Stimulated activated CD4-positive, alpha-beta T cell treated with anti-CD3 and anti-CD28 coated beads, Interleukin-12 subunit alpha, Interleukin-12 subunit beta, amount 100 ng/mL, for 24 hours (primary cell): Measurements from ENCODE around the gene C1orf21.

ENCODE experiments used
- DNase-seq, 2 experiments: peaks; one replicate each; pipeline ENCODE4 v3.0.0-alpha.2; 2020; ENCODE audit warnings: low read depth in 2 of 2

Gene C1orf21

DNA sequence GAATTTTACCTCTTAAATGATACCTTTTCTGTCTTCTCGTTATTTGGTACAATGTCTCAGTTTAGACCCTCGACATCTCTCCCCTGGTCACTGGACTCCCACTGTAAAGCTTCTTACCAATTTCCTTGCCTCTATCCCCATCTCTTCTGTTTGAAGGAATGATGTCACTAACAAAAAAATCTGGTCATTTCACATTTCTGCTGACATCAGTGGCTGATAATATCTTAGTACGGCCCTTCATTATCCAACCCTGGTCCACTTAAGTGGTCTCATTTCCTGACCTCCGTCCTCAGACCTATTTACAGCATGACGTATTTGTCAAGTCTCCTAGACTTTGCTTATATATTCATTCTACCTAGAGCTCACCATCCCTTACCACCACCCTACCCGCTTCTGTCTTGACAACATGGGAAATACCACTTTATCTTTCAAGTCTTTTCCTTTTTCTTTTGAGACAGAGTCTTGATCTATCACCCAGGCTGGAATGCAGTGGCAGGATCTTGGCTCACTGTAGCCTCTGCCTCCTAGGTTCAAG is 60.9 kb downstream of the C1orf21 start:
- no peak for DNase-seq

DNA sequence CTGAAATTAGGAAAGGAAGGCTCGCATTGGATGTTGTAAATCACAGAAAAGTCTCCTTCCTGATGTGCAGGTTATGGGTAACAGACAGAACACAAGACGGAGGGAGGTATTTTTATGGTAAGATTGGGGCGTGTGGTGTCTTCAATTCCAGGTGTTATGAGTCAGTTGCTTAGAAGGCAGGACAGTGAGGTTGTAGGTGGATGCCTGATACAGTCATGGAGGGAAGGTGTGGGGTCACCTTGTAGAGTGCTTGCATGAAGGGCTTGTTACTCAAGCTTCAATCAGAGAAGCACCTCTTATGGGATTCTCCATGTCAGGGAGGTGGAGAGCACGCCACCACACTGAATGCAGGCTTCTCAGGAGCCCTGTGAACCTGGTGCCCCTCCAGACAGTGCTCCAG is 63.1 kb downstream of the C1orf21 start:
- DNase-seq: no peak

- no peak for DNase-seq
Observed at GRCh38 chr1:184455786-184456185, 69.0 kb downstream of the C1orf21 start.

GRCh38 chr1:184456189-184456588 is 69.4 kb downstream of the C1orf21 start:
- no peak for DNase-seq

GRCh38 chr1:184457500-184457899 is 70.7 kb downstream of the C1orf21 start:
- DNase-seq: no peak

DNA sequence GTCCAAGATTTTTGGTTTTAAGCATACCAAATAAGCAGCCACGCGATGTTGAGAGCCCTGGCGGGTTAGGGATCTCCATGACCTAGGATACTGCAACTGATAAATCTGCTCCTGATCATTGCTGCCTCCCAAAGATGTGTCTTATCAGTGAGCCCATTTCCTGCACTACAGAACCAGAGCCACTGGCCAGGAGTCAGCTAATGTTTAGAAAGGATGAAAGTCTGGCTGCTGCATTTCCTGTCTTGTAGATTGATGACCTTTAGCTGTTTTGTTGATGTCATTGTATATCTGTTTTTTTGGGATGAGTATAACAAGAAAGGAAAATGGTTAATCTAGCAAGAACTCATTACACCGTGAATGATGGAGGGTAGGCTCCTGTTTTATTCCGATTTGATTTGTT is 74.5 kb downstream of the C1orf21 start:
- DNase-seq: no peak

DNA sequence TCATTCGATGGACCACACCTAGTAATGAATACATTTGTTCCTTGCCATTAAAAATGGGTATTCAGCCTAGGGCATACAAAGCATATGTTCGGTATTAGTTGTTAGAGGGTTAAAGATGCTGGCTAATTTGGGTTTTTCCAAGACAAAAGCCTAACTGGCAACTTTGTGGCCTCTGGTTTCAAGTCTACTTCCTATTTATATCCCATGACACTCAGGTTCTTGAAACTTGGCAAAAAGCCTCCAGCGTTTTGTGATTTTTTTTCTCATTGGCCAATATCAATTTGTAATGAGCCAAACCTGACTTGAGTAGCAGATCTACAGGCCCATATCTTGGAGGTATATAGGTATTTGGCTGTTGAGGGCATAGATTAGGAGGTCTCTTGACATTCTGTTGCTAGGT is 75.3 kb downstream of the C1orf21 start:
- no peak for DNase-seq

DNA sequence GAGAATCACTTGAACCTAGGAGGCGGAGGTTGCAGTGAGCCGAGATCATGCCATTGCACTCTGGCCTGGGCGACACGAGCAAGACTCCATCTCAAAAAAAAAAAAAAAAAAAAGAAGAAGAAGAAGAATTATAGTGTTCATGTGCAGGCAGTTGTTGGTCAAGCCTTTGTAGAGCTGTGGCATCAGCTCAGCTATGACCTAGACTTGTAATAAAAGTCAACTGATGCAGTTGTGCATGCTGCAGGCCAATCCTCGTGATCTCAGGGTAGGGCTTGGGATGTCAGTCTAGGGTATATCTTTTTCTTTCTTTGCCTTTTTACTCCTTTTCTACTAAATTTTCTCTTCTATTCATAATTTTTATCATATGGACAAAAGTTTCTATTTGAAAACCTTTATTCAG is 76.2 kb downstream of the C1orf21 start:
- no peak for DNase-seq

GRCh38 chr1:184463680-184464079 is 76.9 kb downstream of the C1orf21 start:
- no peak for DNase-seq

DNA sequence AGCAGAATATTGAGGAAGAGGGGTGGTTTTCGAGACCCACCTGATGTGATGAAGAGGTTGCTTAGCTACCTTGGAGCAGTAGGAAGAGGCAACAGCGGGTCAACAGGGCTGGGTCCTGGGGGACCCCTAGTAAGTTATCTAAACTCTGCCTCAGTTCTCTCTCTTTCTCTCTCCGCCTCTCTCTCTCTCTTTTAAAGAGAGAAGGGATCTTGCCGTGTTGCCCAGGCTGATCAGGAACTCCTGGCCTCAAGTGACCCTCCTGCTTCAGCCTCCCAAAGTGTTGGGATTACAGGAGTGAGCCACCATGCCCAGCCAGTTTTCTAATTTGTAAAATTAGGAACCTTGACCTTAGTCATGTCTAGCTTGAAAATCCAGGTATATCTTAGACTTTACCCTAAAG is 77.9 kb downstream of the C1orf21 start:
- DNase-seq: no peak

GRCh38 chr1:184465489-184466146 is 78.8 kb downstream of the C1orf21 start:
- no peak for DNase-seq

- no peak for DNase-seq
Observed at GRCh38 chr1:184467295-184467694, 80.5 kb downstream of the C1orf21 start.

- no peak for DNase-seq
Observed at GRCh38 chr1:184469396-184469795, 82.6 kb downstream of the C1orf21 start.

GRCh38 chr1:184471686-184472085 is 84.9 kb downstream of the C1orf21 start:
- DNase-seq: no peak

DNA sequence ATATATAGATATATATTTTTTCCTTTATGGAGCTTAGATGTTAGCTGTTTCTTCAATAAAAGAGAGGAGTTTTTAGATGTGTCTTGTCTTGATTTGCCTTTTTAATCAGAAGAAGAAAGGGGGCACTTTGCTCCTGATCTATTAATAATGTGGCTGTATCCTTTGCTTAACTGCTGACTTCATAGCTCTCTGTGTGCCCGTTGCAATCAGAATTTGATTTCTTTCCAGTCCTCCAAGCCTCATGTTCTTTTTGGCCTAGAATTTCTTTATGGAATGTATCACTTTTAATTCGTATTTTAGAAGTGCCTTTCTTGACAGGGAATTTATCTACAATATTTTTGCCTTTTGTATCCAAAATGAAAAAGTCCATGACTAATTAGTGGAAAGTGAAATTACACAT is 85.3 kb downstream of the C1orf21 start:
- no peak for DNase-seq

DNA sequence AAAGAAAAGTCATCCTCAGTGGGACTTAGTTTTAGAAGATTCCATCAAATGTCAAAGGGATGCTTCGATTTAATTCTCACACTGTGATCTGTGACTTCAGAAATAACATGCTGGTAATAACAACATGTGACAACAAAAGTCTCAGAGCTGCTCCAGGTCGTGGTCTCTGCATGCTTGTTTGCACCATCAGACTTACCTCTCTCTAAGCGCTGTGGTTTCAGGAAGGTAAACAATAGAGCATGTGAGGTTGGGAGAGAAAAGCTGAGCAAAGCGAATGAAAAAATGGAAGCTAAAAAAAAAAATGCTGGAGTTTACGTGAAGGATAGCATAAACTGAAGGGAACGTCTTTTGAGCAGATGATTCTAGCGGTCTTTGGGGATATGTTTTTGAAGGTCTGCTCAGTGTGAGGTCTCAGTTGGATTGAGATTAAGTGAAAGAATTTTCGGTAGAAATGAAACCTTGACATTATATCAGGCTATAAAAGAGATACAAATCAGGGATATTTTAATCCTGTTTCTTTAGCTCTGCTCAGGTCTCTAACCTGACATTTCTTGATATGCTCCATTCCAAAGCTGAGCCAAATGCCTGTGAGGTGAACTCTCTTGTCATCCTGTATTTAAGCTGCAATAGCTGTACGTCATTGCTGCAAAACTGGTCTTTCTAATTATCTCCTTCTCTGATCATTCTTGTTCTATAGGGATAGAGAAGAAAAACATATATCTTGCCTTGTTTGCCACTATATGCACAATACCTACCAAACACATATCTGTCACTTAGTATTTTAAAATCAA is 86.5 kb downstream of the C1orf21 start:
- DNase-seq: no peak

- DNase-seq: no peak
Observed at GRCh38 chr1:184476187-184476586, 89.4 kb downstream of the C1orf21 start.

- DNase-seq: no peak
Observed at GRCh38 chr1:184479435-184480167, 92.8 kb downstream of the C1orf21 start.

DNA sequence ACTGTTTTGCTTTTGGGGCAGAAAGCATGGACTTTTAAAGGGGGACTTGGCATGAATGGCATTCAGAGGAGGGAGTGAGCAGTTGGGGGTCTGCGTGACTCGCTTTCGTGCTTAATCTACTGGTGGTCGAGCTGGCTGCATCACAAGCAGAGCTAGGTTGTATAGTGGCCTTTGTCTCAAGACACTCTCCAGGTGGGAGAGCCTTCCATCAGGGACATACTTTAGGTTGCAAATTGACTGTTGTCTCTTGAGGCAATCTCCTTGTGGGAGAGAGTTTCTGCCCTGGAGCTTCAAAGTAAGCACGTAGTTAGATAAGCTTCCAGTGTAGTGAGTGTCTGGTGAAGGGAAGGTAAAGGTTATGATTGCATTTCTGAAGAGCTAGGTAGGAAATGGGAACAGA is 93.9 kb downstream of the C1orf21 start:
- DNase-seq: no peak

DNA sequence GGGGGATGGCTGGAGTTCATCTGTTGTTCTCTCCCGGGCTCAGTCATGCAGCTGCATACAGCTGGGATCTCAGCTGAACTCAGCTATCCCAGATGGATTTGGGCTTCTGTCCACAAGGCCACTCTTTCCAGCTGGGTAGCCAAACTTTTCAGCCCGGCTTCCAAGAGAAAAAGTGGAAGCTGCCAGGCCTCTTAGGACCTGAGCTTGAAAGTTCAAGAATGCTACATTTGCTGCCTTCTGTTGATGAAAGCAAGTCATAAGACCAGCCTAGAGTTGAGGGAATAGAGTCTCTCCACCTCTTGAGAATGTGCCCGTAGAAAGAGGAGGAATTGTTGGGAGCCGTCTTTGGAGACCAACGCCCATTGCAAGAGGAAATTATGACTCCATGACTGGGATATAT is 95.3 kb downstream of the C1orf21 start:
- no peak for DNase-seq

- DNase-seq: no peak
Observed at GRCh38 chr1:184483101-184483683, 96.4 kb downstream of the C1orf21 start.
